Smooth muscle cell (in vitro differentiated cells): Measurements from ENCODE around the gene NR3C2. TPM values are rescaled to one million over a fixed set of nuclear protein-coding genes. Genes with fewer than 3 reads are reported as not detected.
A peak's percentile ranks its signal among the peaks of the same experiment; 100 is the strongest.

Experiments used
- DNase-seq: peaks from one replicate; lab custom pipeline; 2025; ENCODE audit not compliant: unreplicated experiment; lab: John Stamatoyannopoulos, UW
- H2AFZ ChIP-seq: fragments of 200-600 bp; sonication (generic); 2 replicates; pipeline ENCODE4 v1.6.0; 2016; ENCODE audit warnings: antibody characterized with exemption, low read depth, mild to moderate bottlenecking
- H3F3A ChIP-seq: fragments of 200-600 bp; sonication (generic); 2 replicates; pipeline ENCODE4 v1.6.0; 2017; ENCODE audit warnings: antibody characterized with exemption, low read depth
- H3K27ac ChIP-seq: fragments of 200-600 bp; sonication (generic); 2 replicates; pipeline ENCODE4 v1.5.1; 2016; ENCODE audit warnings: low read depth, mild to moderate bottlenecking
- H3K27me3 ChIP-seq: fragments of 200-600 bp; sonication (generic); 2 replicates; pipeline ENCODE4 v1.6.1; 2016; ENCODE audit warnings: low read depth, mild to moderate bottlenecking
- H3K36me3 ChIP-seq: fragments of 200-600 bp; sonication (generic); 2 replicates; pipeline ENCODE4 v1.5.1; 2016; ENCODE audit warnings: low read depth
- H3K4me1 ChIP-seq: fragments of 200-600 bp; sonication (generic); 2 replicates; pipeline ENCODE4 v1.5.1; 2016; ENCODE audit warnings: low read depth
- H3K4me2 ChIP-seq: fragments of 200-600 bp; sonication (generic); 2 replicates; pipeline ENCODE4 v1.6.0; 2016; ENCODE audit warnings: mild to moderate bottlenecking
- H3K4me3 ChIP-seq: fragments of 200-600 bp; sonication (generic); 2 replicates; pipeline ENCODE4 v1.5.1; 2016; ENCODE audit warnings: mild to moderate bottlenecking
- H3K79me2 ChIP-seq: fragments of 200-600 bp; sonication (generic); 2 replicates; pipeline ENCODE4 v1.6.0; 2016; ENCODE audit warnings: low read depth, mild to moderate bottlenecking
- H3K9ac ChIP-seq: fragments of 200-600 bp; sonication (generic); 2 replicates; pipeline ENCODE4 v1.6.0; 2016; ENCODE audit warnings: low read depth
- H3K9me3 ChIP-seq: fragments of 200-600 bp; sonication (generic); replicated peaks from 2 replicates; pipeline ENCODE4 v1.5.1; 2016; ENCODE audit warnings: low read depth
- H4K20me1 ChIP-seq: fragments of 200-600 bp; sonication (generic); 2 replicates; pipeline ENCODE4 v1.6.0; 2016; ENCODE audit warnings: low read depth
- WGBS: methylation state at CpG from one replicate; pipeline ENCODE4 v1.1.7; 2016; ENCODE audit warnings: low lambda C conversion rate; 5-methylcytosine and 5-hydroxymethylcytosine counted together
- polyA plus RNA-seq: library from polyadenylated mRNA; unstranded; fragments of >200 nt; fragmentation: Nextera tagmentation; extraction: Ambion mirVana; gene quantifications from 2 replicates; pipeline ENCODE4 v1.2.1, GENCODE V29; 2016
- total RNA-seq: library from RNA; depleted of rRNA; stranded (reverse); fragments of >200 nt; gene quantifications from 2 replicates; pipeline ENCODE4 v1.2.3, GENCODE V29; 2014
- TF ChIP-seq, protein P1 (sequence below): fragments of 200-600 bp; sonication (generic); IDR thresholded peaks from 2 replicates; pipeline ENCODE4 v1.5.1; 2017; ENCODE audit warnings: borderline replicate concordance, mild to moderate bottlenecking, antibody characterized with exemption; ENCODE audit not compliant: insufficient read depth, poor library complexity, severe bottlenecking

NR3C2 gene
- total and polyA plus RNA-seq, 2 experiments from 2014 or later = 0.09 TPM; not detected in 1

GRCh38 chr4:148445071-148445859, 3.1 kb upstream of the NR3C2 start:
- Histone ChIP-seq H3K4me1 (peaks cover 4% of the 10 kb centered on the region), H3K4me3 (peak overlapping the region; percentile 81), H3K79me2 (no peaks in the 10 kb centered on the region), H3K9ac (no peak overlapping the region), H3K27me3 (peaks cover 87% of the 10 kb centered on the region), H2AFZ (peak overlapping the region; percentile 86), H3F3A (peaks cover 8% of the 10 kb centered on the region), H3K4me2 (peak overlapping the region; percentile 93), H4K20me1 (no peaks in the 10 kb centered on the region), H3K36me3 (no peaks in the 10 kb centered on the region), H3K27ac (no peak overlapping the region), H3K9me3 (no peaks in the 10 kb centered on the region)
- no peak for DNase-seq
- WGBS = 4% methylated on average over 12 of the region's 98 CpGs
- TF ChIP-seq, protein P1, sequence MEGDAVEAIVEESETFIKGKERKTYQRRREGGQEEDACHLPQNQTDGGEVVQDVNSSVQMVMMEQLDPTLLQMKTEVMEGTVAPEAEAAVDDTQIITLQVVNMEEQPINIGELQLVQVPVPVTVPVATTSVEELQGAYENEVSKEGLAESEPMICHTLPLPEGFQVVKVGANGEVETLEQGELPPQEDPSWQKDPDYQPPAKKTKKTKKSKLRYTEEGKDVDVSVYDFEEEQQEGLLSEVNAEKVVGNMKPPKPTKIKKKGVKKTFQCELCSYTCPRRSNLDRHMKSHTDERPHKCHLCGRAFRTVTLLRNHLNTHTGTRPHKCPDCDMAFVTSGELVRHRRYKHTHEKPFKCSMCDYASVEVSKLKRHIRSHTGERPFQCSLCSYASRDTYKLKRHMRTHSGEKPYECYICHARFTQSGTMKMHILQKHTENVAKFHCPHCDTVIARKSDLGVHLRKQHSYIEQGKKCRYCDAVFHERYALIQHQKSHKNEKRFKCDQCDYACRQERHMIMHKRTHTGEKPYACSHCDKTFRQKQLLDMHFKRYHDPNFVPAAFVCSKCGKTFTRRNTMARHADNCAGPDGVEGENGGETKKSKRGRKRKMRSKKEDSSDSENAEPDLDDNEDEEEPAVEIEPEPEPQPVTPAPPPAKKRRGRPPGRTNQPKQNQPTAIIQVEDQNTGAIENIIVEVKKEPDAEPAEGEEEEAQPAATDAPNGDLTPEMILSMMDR = no peak

- Histone ChIP-seq H4K20me1 (no peaks in the 10 kb centered on the region), H3F3A (peaks cover 8% of the 10 kb centered on the region), H3K4me2 (peak overlapping the region; percentile 93), H3K4me3 (peak overlapping the region; percentile 81), H2AFZ (peak overlapping the region; percentile 86), H3K9ac (no peak overlapping the region), H3K9me3 (no peaks in the 10 kb centered on the region), H3K27me3 (peaks cover 87% of the 10 kb centered on the region), H3K27ac (no peak overlapping the region), H3K36me3 (no peaks in the 10 kb centered on the region), H3K4me1 (peaks cover 4% of the 10 kb centered on the region), H3K79me2 (no peaks in the 10 kb centered on the region)
- DNase-seq = peak; percentile 11
- 1% methylated on average over 65 of the region's 89 CpGs for WGBS
- TF ChIP-seq, protein P1 = no peak
Observed at GRCh38 chr4:148444296-148445070, 2.3 kb upstream of the NR3C2 start.

DNA sequence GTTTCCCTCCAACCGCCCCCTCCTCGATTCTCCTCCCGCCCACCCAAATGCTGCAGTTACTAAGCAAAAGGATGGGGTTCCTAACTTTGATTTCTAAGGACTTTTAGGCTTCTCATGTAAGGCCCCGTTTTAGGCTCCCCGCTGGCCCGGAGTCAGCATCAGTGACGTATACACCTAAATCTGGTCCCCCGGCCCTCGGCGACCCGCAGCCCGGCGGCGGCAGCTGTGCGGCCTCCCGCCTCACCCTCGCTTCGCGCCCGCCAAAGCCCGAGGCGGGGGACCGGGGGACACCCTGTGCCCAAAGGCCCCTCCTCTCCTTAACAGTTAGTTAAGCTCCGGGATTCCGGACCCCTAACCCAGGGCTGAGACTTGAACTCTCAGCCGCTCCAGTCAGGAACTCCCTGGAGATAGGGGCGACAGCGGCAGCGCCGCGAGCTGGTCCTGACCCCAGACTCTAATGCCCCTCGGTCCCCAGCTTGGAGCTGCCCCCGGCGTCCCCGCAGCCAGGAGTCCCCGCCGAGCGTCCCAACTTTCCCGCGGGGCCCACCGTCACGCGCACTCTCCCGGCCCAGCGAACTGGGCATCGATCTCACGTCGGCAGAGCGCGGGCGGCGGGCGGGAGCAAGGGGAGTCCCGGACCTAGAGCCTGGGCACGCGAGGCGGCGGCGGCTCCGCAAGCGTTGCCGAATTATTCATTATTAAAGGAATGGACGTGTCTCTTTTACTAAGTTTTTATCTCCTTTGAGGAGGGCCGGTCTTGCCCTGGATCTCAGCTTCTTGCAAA, 1.5 kb upstream of the NR3C2 start:
- no peak for DNase-seq
- H4K20me1 ChIP-seq = no peaks in the 10 kb centered on the region
- H3K4me3 ChIP-seq = peak overlapping the region; percentile 81
- H3K27ac ChIP-seq = no peak overlapping the region
- peaks cover 89% of the 10 kb centered on the region for H3K27me3 ChIP-seq
- peaks cover 8% of the 10 kb centered on the region for H3F3A ChIP-seq
- no peaks in the 10 kb centered on the region for H3K79me2 ChIP-seq
- H3K9ac ChIP-seq = no peak overlapping the region
- TF ChIP-seq, protein P1 = no peak
- no peaks in the 10 kb centered on the region for H3K9me3 ChIP-seq
- WGBS = under 1% methylated on average over 59 of the region's 64 CpGs
- peak overlapping the region; percentile 86 for H2AFZ ChIP-seq
- peaks cover 4% of the 10 kb centered on the region for H3K4me1 ChIP-seq
- peak overlapping the region; percentile 93 for H3K4me2 ChIP-seq
- H3K36me3 ChIP-seq = no peaks in the 10 kb centered on the region
